H1 (cell line): ENCODE measurements around the gene RHO. TPM values are rescaled to one million over a fixed set of nuclear protein-coding genes. Genes with fewer than 3 reads are reported as not detected.

Source experiments
- CTCF ChIA-PET: fragments of 300-600 bp; sonication (Branson Sonifier 250); formaldehyde crosslinking; loops from one replicate; lab custom pipeline; 2021; ENCODE audit not compliant: partially characterized antibody; lab: Charles Lee
- POLR2A ChIA-PET: fragments of 300-600 bp; sonication (Branson Sonifier 250); formaldehyde crosslinking; loops from one replicate; lab custom pipeline; 2021; ENCODE audit warnings: inconsistent platforms; ENCODE audit not compliant: partially characterized antibody; lab: Charles Lee
- DNase-seq, 2 experiments: peaks; one replicate each; pipeline versions ENCODE4 v3.0.0 to v3.0.0-alpha.2; 2010 to 2022; ENCODE audit warnings: low spot score in 2 of 2, low read depth in 1 of 2, mixed read lengths in 1 of 2
- FAIRE-seq: peaks from 2 replicates; lab custom pipeline; 2011; peaks lifted over from hg19 to GRCh38; lab: Jason Lieb, UNC
- H2AFZ ChIP-seq: 2 replicates; pipeline ENCODE4 v1.8.1; 2012; ENCODE audit warnings: low read length, inconsistent platforms
- H2AK5ac ChIP-seq: 2 replicates; pipeline ENCODE4 v1.6.1; 2013; ENCODE audit warnings: low read depth, low read length
- H2BK120ac ChIP-seq: replicated peaks from 2 replicates; pipeline ENCODE3; 2013; ENCODE audit warnings: low read depth, low read length, inconsistent platforms
- H2BK12ac ChIP-seq: 2 replicates; pipeline ENCODE4 v1.6.1; 2013; ENCODE audit warnings: low read depth, low read length
- H2BK15ac ChIP-seq: 2 replicates; pipeline ENCODE4 v1.6.1; 2013; ENCODE audit warnings: low read length
- H2BK20ac ChIP-seq: 2 replicates; pipeline ENCODE4 v1.6.1; 2013; ENCODE audit warnings: low read length
- H2BK5ac ChIP-seq: 2 replicates; pipeline ENCODE4 v1.6.1; 2013; ENCODE audit warnings: low read depth, low read length
- H3K14ac ChIP-seq: 2 replicates; pipeline ENCODE4 v1.6.1; 2013; ENCODE audit warnings: inconsistent platforms; ENCODE audit not compliant: insufficient read length
- H3K18ac ChIP-seq: 2 replicates; pipeline ENCODE4 v1.6.1; 2013; ENCODE audit warnings: low read length; ENCODE audit errors: extremely low read depth
- H3K23ac ChIP-seq: 2 replicates; pipeline ENCODE4 v1.6.1; 2013; ENCODE audit warnings: inconsistent platforms; ENCODE audit not compliant: insufficient read length
- H3K23me2 ChIP-seq: 2 replicates; pipeline ENCODE4 v1.6.1; 2013; ENCODE audit warnings: low read depth, low read length
- H3K27ac ChIP-seq: 2 replicates; pipeline ENCODE4 v1.6.1; 2011; ENCODE audit warnings: low read depth, low read length, inconsistent platforms
- H3K27me3 ChIP-seq, 4 experiments: replicated peaks in 1 of 4; 1 replicate in 1 of 4; 2 replicates in 3 of 4; pipeline versions ENCODE4 v1.6.1 to v1.8.1; 2011 to 2013; ENCODE audit warnings: low read length in 3 of 4, mild to moderate bottlenecking in 3 of 4, inconsistent platforms in 2 of 4, mixed read lengths in 2 of 4, moderate library complexity in 1 of 4; ENCODE audit not compliant: control insufficient read depth in 3 of 4, insufficient read depth in 3 of 4; ENCODE audit errors: extremely low read depth in 1 of 4
- H3K36me3 ChIP-seq, 4 experiments: 2 replicates each; pipeline versions ENCODE4 v1.6.1 to v1.8.1; 2011 to 2013; ENCODE audit warnings: mild to moderate bottlenecking in 4 of 4, low read length in 3 of 4, moderate library complexity in 2 of 4, control low read depth in 1 of 4, inconsistent platforms in 1 of 4; ENCODE audit not compliant: insufficient read depth in 4 of 4, control insufficient read depth in 2 of 4
- H3K4ac ChIP-seq: replicated peaks from 2 replicates; pipeline ENCODE3; 2013; ENCODE audit warnings: low read length, low read depth, mixed read lengths, inconsistent platforms; ENCODE audit not compliant: insufficient read length
- H3K4me1 ChIP-seq, 4 experiments: replicated peaks in 1 of 4; 1 replicate in 1 of 4; 2 replicates in 3 of 4; pipeline versions ENCODE4 v1.6.1 to v1.8.1; 2011 to 2013; ENCODE audit warnings: low read length in 3 of 4, inconsistent platforms in 2 of 4, mixed read lengths in 1 of 4; ENCODE audit not compliant: insufficient read depth in 4 of 4, control insufficient read depth in 3 of 4
- H3K4me2 ChIP-seq, 2 experiments: 2 replicates each; pipeline versions ENCODE4 v1.6.1 to v1.8.1; 2011 to 2013; ENCODE audit warnings: low read depth in 2 of 2, low read length in 2 of 2, control low read depth in 1 of 2, inconsistent platforms in 1 of 2, mild to moderate bottlenecking in 1 of 2; ENCODE audit not compliant: insufficient read depth in 1 of 2
- H3K4me3 ChIP-seq, 4 experiments: fragments of 200-600, 300-600 bp in 1 of 4; sonication (generic), shearing (Covaris generic), sonication (Bioruptor Twin) in 1 of 4; 2 replicates each; pipeline versions ENCODE4 v1.5.1 to v1.8.1; 2011 to 2016; ENCODE audit warnings: low read length in 4 of 4, low read depth in 3 of 4, control low read depth in 2 of 4, inconsistent platforms in 2 of 4, mild to moderate bottlenecking in 2 of 4, mixed read lengths in 1 of 4, moderate library complexity in 1 of 4; ENCODE audit not compliant: insufficient read depth in 2 of 4; ENCODE audit errors: extremely low read depth in 1 of 4
- H3K56ac ChIP-seq: replicated peaks from 2 replicates; pipeline ENCODE3; 2013; ENCODE audit warnings: low read depth, mild to moderate bottlenecking, mixed read lengths, low read length, inconsistent platforms; ENCODE audit not compliant: insufficient read length
- H3K79me1 ChIP-seq: 2 replicates; pipeline ENCODE4 v1.6.1; 2013; ENCODE audit warnings: low read depth, low read length, control low read depth
- H3K79me2 ChIP-seq, 2 experiments: 2 replicates each; pipeline versions ENCODE4 v1.6.1 to v1.8.1; 2012 to 2013; ENCODE audit warnings: low read length in 2 of 2, mild to moderate bottlenecking in 2 of 2, inconsistent platforms in 1 of 2; ENCODE audit not compliant: insufficient read depth in 2 of 2, control insufficient read depth in 1 of 2
- H3K9ac ChIP-seq, 4 experiments: replicated peaks in 1 of 4; 1 replicate in 1 of 4; 2 replicates in 3 of 4; pipeline versions ENCODE4 v1.6.1 to v1.8.1; 2011 to 2013; ENCODE audit warnings: low read depth in 3 of 4, low read length in 3 of 4, control low read depth in 2 of 4, mild to moderate bottlenecking in 2 of 4, moderate library complexity in 2 of 4, inconsistent platforms in 1 of 4; ENCODE audit errors: extremely low read depth in 1 of 4
- H3K9me3 ChIP-seq, 2 experiments: 2 replicates each; pipeline versions ENCODE4 v1.6.1 to v1.8.1; 2012 to 2013; ENCODE audit warnings: mild to moderate bottlenecking in 2 of 2, moderate library complexity in 2 of 2, control low read depth in 1 of 2, inconsistent platforms in 1 of 2, low read depth in 1 of 2, low read length in 1 of 2, mixed read lengths in 1 of 2; ENCODE audit not compliant: insufficient read depth in 2 of 2
- H4K20me1 ChIP-seq, 2 experiments: replicated peaks in 1 of 2; 2 replicates each; pipeline versions ENCODE3 to v1.8.1; 2011 to 2013; ENCODE audit warnings: inconsistent platforms in 2 of 2, low read length in 2 of 2, mild to moderate bottlenecking in 1 of 2; ENCODE audit not compliant: insufficient read depth in 2 of 2, control insufficient read depth in 1 of 2
- H4K5ac ChIP-seq: 2 replicates; pipeline ENCODE4 v1.6.1; 2013; ENCODE audit warnings: low read length, low read depth, mixed read lengths, inconsistent platforms; ENCODE audit not compliant: insufficient read length
- H4K8ac ChIP-seq: 2 replicates; pipeline ENCODE4 v1.8.0; 2013; ENCODE audit warnings: mild to moderate bottlenecking, moderate library complexity, low read length, inconsistent platforms; ENCODE audit not compliant: insufficient read depth; ENCODE audit errors: extremely low read depth
- H4K91ac ChIP-seq: replicated peaks from 2 replicates; pipeline ENCODE3; 2013; ENCODE audit warnings: low read length, mixed read lengths, inconsistent platforms; ENCODE audit not compliant: insufficient read length
- KDM5A ChIP-seq: fragments of 200-600 bp; IDR thresholded peaks from 2 replicates; pipeline ENCODE4 v1.7.1; 2012; ENCODE audit warnings: mild to moderate bottlenecking, low read length, inconsistent platforms, mixed read lengths
- PHF8 ChIP-seq: fragments of 200-600 bp; sonication (generic); conservative IDR thresholded peaks from 2 replicates; pipeline ENCODE4 v1.7.1; 2012; ENCODE audit warnings: low read depth, mild to moderate bottlenecking, inconsistent platforms, low read length, moderate library complexity
- RFX5 ChIP-seq: IDR thresholded peaks from 2 replicates; pipeline ENCODE4 v1.6.1; 2011; ENCODE audit warnings: low read depth, low read length, improper control_type of control experiment, borderline replicate concordance
- SP2 ChIP-seq: IDR thresholded peaks from 2 replicates; pipeline ENCODE4 v1.6.1; 2012; ENCODE audit warnings: mild to moderate bottlenecking, low read length, inconsistent platforms
- SP4 ChIP-seq: IDR thresholded peaks from 2 replicates; pipeline ENCODE4 v1.6.1; 2012; ENCODE audit warnings: low read length, inconsistent platforms
- TEAD4 ChIP-seq: IDR thresholded peaks from 2 replicates; pipeline ENCODE4 v1.6.1; 2012; ENCODE audit warnings: low read depth, low read length, inconsistent platforms, mixed read lengths
- WGBS, 2 experiments: shearing (Covaris generic) in 1 of 2; methylation state at CpG; one replicate each; pipeline versions ENCODE4 v1.1.6 to v1.1.7; 2013 to 2015; ENCODE audit warnings: low lambda C conversion rate in 2 of 2, mixed read lengths in 2 of 2, inconsistent platforms in 1 of 2, low coverage in 1 of 2, missing lambda C conversion rate in 1 of 2; ENCODE audit not compliant: insufficient replicate concordance in 2 of 2, insufficient coverage in 1 of 2, insufficient read length in 1 of 2; ENCODE audit errors: extremely low coverage in 1 of 2, missing lambda C conversion rate in 1 of 2; 5-methylcytosine and 5-hydroxymethylcytosine counted together
- polyA plus RNA-seq, 7 experiments: library from polyadenylated mRNA; depleted of rRNA in 3 of 7; stranded (reverse) in 5 of 7; unstranded in 2 of 7; fragments of >200 nt in 5 of 7; fragments of 200-250 nt in 2 of 7; gene quantifications; 1 replicate in 5 of 7; 2 replicates in 1 of 7; 4 replicates in 1 of 7; pipeline versions ENCODE4 v1.2.1 to v1.2.3, GENCODE V29; 2011 to 2013; ENCODE audit warnings: missing spikeins in 2 of 7, mixed read lengths in 2 of 7
- total RNA-seq: library from RNA; stranded (reverse); fragmentation: NEBNext Ultra II Directional; extraction: Animal tissue kit (Norgen Biotek cat#: 25700); gene quantifications from 2 replicates; pipeline ENCODE4 v1.2.1, GENCODE V29; 2021
- TF ChIP-seq, protein P1 (sequence below): IDR thresholded peaks from 2 replicates; pipeline ENCODE4 v1.6.1; 2012; ENCODE audit warnings: inconsistent platforms
- TF ChIP-seq, protein P2 (sequence below): IDR thresholded peaks from 2 replicates; pipeline ENCODE4 v1.6.1; 2011; ENCODE audit warnings: low read length, improper control_type of control experiment

The RHO gene
- total and polyA plus RNA-seq, 2 of the 8 experiments (the other 6 are each of a cell fraction or from before 2014, with no cell fraction given) = not detected

DNA sequence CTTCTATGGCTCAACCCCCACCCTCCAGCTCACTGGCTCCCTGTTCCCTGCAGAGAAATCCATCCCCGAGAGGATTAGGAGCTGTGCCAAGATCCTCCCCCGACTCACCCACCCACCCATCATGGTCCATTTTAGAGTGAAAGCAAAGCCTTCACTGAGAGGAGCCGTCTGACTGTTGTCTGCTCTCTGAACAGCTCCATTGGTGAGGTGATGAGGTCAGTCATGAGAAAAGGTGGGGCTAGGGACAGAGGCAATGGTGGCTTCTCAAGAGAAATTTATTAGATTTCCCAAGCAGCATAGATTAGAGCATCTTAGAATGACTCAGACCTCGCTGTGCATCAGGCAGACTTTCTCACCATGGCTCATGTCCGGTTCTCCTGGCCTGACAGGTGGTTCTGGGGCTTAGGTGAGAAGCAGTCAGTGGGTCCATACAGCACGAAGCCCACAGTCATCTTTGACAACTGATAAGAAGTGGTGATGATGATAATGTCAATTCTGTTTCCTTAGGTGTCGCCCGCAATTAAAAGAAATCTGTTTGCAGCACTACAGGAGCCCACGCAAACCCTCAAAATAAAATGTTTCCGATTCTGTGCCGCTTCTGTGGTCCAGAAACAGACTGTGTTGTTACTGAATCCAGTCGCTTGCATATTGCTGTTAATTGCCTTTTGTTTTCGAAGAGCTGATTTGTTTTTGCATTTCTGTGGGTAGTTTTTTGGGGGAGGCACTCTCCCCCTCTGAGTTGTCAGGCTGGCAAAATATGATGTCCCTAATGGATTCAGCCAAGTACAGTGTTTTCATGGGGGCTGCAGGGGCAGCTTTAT, 24.8 kb upstream of the RHO start:
- 86% methylated on average over 13 of the region's 13 CpGs; no CpG with 5 or more reads in 1 of the 2 experiments for WGBS, 2 experiments
- Histone ChIP-seq H4K20me1 (peaks cover 0 to 5% of the 10 kb centered on the region in 2 experiments), H4K5ac (no peak overlapping the region), H2BK15ac (no peak overlapping the region), H2BK5ac (no peak overlapping the region), H3K4ac (no peak overlapping the region), H3K14ac (no peak overlapping the region), H3K9ac (no peak overlapping the region), H4K8ac (no peak overlapping the region), H3K27me3 (no peaks in the 10 kb centered on the region), H3K79me2 (no peaks in the 10 kb centered on the region), H3K4me2 (no peak overlapping the region), H2AFZ (no peak overlapping the region), H3K18ac (no peak overlapping the region), H3K27ac (no peak overlapping the region), H2AK5ac (no peak overlapping the region), H3K23me2 (no peaks in the 10 kb centered on the region), H2BK20ac (no peak overlapping the region), H2BK120ac (no peak overlapping the region)
- ChIA-PET CTCF (interaction anchor here (1.0 to 5.7 kb wide), 5 partner anchors 12 to 146 kb away, joined by 3 to 41 read pairs (median 4); no protein-coding TSS in a partner anchor), POLR2A (interaction anchor here (1.4 to 1.7 kb wide), 2 partner anchors 23 to 102 kb away, joined by 4 to 5 read pairs; no protein-coding TSS in a partner anchor)
- DNase-seq = no peak
- TF ChIP-seq PHF8 (no peak), RFX5 (no peak), KDM5A (no peak), SP4 (no peak), SP2 (no peak), TEAD4 (no peak)
- TF ChIP-seq, protein P1, sequence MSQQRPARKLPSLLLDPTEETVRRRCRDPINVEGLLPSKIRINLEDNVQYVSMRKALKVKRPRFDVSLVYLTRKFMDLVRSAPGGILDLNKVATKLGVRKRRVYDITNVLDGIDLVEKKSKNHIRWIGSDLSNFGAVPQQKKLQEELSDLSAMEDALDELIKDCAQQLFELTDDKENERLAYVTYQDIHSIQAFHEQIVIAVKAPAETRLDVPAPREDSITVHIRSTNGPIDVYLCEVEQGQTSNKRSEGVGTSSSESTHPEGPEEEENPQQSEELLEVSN = no peak
- TF ChIP-seq, protein P2, sequence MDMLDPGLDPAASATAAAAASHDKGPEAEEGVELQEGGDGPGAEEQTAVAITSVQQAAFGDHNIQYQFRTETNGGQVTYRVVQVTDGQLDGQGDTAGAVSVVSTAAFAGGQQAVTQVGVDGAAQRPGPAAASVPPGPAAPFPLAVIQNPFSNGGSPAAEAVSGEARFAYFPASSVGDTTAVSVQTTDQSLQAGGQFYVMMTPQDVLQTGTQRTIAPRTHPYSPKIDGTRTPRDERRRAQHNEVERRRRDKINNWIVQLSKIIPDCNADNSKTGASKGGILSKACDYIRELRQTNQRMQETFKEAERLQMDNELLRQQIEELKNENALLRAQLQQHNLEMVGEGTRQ = no peak
- TF ChIP-seq, all 59 proteins: peak for 0
- Histone ChIP-seq H3K36me3 (peaks cover 3 to 23% (median 11%) of the 10 kb centered on the region in 4 experiments; a peak in 6 of 8 replicates), H3K23ac (no peak overlapping the region), H3K9me3 (no peaks in the 10 kb centered on the region), H3K4me1 (no peaks in the 10 kb centered on the region), H4K91ac (no peak overlapping the region), H3K56ac (no peak overlapping the region), H3K4me3 (no peak overlapping the region), H2BK12ac (no peak overlapping the region), H3K79me1 (no peaks in the 10 kb centered on the region)
- no peak for FAIRE-seq
